DMS114 treated with DMSO at 0.1 percent for 48 hours (cell line): Measurements from ENCODE around the gene NPC2.

Experiments
- DNase-seq: peaks from one replicate; lab custom pipeline; 2025; ENCODE audit not compliant: unreplicated experiment; lab: John Stamatoyannopoulos, UW

NPC2 gene

DNA sequence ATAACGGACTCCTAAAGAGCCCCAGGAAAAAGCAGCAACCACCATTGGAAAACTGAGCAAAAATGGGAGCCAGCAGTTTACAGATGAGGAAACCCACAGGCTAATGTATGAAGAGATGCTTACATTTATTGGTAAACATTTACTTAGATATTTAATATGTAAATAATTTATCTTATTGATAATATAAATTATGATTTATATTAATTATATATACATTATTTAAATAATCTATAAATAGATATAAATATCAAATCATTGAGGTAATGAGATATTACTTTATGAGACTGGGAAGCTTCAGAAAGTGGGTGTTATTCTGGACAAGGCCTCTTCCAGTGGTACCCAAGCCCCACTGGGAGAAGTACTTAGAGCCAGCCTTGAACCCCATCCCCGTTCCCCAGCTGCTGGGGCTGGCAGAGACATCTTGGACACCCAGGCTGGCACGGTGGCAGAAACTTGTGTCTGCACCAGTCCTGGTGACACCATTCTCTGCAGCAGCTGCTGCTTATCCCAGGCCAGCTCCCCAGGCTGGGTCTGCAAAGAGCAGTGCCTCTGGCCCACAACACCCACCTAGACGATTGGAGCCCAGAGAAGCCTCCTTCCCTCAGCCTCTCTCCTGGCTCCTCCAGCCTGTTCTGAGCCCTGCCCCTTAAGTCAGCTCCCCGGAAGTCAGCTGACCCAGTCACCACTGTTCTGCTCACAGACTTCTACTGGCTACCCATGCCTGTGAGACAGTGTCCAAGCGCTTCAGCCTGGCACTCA, 26.4 kb upstream of the NPC2 start:
- no peak for DNase-seq

DNA sequence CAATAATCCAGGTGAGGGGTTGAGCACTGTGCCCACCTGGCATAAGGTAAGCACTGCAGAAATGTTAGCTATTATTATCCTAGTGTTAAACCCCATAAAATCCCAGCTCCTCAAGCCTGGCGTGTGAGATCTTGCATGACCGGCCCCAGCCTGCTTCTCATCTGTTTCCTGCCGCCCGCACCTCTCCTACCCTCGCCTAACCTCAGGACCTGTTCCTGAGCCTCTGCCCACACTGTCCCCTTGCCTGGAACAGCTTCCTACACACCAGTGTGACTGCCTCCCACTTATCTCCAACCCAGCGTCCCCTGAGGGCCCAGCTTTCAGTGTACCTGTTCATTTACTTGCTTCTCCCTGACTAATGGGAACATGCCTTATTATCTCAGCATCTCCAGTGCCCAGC, 25.1 kb upstream of the NPC2 start:
- DNase-seq = no peak

DNA sequence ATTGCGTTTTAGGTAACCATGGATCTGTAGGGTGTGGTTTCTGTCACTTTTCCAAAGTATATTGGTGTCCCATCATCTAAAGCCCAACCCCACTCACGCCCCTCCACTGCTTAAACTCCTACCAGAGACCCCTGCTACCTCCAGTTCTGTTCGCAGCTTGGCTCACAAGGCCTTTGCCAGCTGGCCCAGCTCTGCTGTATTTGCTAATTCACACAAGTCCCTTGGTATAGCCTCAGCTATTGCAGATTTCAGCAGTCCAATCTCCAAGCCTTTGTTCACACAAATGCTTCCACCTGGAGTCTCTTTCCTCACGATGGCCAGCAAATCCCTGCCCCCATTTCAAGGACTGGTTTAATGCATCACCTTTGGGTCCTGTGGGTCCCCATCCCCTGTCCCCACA, 24.6 kb upstream of the NPC2 start:
- no peak for DNase-seq

DNA sequence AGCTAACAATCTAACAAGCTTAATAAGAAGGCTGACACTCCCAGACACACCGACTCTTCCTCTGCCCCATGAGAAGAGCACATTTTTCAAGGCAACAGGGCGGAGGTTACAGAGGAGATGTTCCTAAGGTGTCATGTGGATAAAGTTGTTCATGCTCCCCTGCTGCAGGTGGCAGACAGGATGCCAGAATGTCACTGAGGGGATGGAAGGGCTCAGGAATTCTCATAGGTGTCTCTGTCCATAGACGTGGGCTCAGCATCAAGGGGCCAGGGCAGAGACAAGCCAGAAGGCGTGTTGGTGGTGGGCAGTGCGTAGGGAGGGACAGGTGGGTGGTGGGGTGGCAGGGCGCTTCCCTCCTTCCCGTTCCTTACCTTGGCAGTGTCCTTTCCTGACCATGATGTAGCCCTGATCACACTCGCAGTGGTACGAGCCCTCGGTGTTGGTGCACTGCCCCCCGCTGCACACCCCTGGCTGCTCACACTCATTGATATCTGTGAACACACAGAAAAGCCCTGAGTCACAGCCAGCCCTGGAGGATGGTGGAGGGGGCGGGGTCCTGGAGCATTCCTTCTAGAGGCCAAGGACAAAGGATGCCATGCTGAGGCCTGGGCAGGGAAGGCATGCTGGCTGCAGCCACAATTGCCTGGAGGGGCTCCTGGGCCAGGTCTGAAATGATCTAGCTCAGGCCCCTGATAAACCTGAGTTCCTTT, 23.5 kb upstream of the NPC2 start:
- no peak for DNase-seq

DNA sequence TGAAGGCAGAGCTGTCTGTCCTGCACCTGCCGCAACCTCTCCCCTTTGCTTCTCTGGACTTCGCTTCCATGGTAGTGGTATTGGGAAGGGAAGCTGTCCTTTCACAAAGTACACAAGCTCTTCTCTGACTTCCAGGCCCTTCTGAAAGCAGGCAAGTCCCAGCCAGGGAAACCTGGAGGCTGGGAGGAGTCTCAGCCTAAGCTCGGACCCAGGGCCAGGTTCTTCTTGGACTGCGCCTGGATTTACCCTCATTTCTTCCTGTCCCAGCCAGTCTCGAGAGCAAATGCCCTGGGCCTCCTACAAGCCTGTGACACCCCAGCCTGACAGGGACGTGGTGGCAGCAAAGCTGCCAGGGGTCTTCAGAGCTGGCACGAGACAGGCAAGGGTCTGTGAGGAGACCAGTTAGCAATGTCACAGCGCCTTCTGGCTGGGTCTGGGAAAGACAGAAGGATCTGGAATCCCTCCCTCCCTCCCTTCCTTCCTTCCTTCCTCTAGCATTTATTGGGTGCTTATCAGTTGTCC, 22.8 kb upstream of the NPC2 start:
- no peak for DNase-seq

DNA sequence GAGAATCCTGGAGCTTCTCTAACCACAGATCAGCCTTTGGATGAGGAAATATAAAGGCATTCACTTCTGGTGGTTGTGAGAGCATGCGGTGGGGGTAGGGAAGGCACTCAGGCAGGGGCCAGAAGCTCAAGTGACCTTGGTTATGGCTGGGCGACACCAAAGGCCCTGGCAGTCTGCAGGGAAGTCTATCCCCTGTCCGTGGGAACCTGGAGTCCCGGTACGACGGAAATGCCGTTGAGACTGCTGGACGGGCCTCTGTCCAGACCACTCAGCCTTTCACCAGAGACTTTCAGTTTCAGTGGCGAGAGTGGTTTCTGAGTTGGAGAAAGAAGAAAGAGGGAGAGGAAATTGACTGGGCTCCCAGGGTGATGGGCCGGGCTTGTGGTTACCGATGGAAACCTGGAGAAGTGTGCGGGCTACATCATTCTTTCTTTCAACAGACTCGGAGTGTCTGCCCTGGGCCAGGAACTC, 21.4 kb upstream of the NPC2 start:
- no peak for DNase-seq

DNA sequence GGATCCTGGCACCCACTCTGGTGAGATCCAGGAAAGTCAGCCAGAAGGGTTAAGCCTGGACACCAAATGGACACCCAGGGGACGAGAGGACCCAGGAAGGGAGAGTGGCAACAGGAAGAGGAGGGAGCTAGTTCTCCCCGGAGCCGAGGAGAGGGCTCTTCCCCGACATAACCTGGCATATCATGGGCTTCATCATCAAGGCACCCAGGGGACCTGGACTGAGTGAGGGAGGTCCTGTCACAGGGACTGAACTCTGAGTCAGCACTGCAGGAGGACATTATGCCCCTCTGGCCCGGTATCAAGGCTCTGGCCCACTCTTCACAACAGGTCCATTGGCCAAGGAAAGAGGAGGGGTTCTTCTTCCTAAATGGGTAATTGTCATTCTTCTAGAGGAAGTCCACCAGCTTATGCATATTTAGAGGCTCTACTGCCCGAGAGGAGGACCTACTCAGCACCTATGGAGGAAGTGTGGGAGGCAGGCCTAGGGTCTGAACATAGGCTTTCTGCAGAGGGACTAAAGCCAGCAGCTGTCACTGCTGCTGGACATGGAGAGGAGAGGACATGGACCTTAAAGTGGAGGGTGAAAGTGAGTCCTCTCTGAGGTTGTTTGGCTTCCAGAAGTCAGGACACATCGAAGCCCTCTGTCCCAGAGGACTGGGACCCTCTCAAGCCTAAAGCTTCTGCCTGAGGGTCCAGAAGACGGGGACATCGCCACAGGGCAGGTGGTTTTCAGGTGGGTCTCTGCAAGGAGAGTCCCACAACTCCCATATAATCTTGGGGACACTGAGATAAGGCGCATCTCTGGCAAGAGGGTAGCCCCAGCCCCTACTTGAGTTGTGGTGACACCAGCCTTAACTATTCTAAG, 19.1 kb upstream of the NPC2 start:
- no peak for DNase-seq

DNA sequence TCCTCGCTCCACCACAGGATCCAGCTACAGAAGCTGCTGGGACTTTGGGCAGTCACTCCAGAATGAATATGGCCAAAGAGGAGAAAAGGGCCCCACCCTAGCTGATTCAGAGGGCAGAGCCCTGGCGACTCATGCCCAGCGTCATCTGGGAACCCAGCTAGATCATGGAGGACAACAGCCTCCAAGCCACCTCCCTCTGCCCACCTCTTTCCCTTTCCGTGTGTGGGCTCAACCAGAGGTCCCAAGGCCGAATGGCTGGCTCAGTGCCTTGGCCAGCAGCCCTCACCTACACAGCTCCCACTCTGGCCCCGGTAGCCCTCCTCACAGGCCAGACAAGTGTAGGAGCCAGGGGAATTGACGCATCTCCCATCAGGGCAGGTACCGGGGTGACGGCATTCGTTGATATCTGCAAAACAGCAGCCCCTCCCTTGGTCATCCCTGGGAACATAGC, 17.9 kb upstream of the NPC2 start:
- DNase-seq = no peak

DNA sequence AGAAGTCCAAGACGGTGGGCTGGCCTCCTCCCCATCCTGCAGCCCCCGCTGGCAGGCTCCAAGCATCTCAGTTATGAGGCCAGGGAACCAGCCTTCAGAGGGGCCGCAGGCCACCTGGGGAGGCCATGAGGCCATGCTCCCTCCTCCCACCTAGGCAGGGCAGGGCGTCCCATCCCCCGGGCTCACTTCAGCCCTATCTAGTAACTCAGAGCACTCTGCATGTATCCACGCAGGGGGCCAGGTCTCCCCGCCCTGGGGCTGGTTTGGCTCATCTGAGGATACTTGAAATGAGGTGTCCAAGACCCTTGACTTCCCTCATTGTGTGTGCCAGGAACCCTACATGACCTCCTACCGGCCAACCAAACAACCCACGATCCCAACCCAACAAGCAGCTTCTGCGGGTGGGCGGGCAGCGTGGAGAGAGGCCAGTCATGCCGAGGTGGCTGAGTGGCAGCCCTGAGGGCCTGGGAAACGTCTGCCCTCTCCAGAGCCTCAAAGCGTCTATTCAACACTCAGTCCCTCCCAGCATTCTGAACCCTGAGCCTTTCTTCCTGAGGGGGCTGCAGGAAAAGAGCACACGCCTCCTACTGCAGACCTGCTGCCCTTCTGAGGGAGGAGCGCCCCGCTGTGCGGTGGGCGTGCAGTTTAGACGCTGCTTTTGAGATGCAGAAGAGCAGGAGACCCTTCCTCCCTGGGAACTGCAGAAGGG, 17.3 kb upstream of the NPC2 start:
- DNase-seq = no peak

DNA sequence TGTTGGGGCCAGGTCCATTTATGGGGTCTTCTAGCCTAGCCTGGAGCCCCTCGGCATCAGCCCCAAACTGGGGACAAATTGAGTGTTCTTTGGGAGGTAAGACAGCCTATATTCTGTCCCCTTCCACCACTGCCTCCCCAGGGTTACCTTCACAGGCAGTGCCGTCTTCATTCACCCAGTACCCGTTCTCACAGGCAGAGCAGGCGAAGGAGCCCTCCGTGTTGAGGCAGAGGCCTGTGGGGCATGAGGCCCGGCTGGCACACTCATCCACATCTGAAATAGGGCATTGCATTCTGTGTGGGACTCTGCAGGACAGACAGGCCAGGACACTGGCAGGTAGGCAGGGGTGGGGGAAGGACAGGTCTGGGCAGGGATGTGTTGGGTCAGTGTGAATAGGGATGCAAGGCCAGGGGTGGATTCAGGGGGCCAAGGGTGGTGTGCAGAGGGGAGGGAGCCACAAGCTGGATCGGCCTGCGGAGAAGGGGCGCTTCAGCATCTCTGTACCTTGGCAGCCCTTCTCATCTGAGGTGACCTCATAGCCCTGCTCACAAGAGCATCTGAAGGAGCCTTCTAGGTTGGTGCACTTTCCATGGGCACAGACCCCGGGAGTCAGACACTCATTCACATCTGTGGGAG, 16.6 kb upstream of the NPC2 start:
- no peak for DNase-seq

DNA sequence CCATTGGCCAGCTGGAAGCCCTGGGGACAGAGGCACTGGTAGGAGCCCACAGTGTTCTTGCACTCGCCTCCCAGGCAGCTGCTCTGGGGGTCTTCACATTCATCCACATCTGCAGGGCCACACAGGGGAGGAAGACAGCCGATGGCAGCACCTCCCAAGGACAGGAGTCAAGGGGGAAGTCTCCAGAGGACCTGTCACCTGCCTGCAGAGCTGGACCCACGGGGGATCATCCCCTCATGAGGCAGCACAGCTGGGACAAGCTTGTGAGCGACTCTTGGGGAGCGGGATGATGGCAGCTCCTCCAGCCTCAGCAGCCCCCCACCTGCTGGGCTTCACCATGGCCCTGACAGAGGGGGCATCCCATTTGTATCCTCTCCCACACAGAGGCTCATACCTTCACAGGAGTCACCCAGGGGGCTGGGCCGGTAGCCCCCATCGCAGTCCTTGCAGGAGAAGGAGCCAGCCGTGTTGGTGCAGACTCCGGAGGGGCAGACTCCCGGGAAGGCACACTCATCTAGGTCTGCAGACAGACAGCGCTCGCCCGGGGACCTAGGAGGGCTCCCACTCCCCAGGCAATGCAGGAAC, 15.8 kb upstream of the NPC2 start:
- no peak for DNase-seq

DNA sequence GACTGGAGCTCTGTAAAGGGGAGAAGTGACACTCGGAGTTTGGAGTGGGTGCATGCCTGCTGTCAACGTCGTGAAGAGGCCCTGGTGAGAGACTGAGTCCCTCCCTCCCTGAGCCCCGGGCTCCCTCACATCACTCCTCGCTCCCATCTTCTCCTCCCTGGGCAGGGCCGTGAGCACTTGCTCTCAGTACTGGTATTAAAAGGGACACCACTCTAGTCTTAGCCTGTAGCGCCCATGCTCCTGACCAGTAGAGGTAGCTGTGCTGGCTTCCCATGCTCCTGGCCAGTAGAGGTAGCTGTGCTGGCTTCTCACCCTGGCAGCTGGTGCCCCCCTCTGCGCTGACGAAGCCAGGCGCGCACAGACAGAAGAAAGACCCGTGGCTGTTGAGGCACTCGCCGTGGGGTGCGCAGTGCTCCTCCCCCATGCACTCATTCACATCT, 15.2 kb upstream of the NPC2 start:
- DNase-seq = no peak

DNA sequence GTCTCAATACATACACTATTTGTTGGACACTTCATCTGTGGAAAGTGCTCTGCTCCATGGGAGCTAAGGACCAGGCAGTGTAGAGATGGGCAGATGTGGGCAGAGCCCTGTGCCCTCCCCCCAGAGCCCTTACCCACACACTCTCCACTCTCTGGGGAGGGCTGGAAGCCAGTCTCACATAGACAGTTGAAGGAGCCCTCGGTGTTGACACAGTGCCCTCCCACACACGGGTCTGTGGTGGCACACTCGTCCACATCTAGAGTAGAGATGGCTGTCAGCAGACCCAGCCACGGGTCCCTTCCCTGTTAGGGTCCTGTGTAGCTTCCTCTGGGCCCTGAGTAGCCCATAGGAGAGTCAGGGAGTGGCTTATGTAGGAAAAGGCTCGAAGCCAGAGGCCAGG, 14.7 kb upstream of the NPC2 start:
- DNase-seq = no peak

DNA sequence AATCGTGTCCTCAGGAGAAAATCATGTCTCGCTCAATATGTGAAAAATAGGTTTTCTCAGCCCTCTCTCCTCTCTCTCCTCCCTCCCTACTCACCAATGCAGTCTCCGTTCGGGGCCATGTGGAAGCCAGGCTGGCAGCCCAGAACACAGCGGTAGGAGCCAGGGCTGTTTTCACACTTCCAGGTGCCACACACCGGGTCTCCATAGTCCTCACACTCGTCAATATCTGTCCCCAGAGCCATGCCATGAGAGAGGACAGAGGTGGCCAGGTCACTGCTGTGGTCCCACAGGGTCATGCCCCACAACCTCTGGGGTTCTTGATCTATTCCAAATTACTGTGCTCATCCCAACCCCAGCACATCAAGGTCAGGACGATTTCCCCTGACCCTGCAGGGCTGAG, 14.0 kb upstream of the NPC2 start:
- DNase-seq = no peak

DNA sequence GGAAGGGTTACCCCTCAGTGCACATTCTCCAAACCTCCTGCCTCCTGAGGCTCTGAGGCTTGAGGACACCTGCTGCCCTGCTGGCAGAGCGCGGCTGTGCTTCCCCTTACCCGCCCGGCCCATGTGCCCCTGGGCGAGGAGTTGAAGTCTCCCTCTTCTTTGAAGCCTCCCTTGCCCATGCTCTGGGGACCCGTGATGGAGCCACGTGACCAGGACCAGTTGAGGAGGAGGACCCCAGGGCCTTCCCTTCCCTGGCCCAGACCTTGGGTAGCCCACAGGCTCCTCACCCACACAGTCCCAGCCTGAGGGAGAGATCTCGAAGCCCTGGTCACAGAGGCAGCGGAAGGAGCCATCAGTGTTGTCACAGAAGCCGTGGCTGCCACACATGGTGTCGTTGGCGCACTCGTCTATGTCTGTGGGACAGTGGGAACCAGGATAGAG, 13.3 kb upstream of the NPC2 start:
- no peak for DNase-seq

DNA sequence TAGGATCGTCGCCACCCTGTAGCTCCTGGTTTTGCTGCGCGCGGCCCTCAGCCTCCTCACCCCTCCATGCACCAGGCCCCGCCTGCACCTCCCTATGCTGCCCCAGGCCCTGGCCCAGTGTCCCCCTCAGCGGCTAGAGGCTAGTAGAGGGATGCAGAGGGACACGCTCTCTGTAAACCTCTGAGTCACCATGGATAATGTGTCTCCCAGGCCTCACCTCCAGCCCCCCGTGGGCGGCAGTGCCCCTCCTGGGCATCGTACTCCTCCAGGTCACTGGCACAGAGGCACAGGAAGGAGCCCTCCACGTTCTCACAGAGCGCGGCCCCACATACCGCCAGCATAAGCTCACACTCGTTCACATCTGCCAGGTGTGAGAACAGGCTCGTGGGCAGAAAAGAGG, 12.7 kb upstream of the NPC2 start:
- DNase-seq = no peak

DNA sequence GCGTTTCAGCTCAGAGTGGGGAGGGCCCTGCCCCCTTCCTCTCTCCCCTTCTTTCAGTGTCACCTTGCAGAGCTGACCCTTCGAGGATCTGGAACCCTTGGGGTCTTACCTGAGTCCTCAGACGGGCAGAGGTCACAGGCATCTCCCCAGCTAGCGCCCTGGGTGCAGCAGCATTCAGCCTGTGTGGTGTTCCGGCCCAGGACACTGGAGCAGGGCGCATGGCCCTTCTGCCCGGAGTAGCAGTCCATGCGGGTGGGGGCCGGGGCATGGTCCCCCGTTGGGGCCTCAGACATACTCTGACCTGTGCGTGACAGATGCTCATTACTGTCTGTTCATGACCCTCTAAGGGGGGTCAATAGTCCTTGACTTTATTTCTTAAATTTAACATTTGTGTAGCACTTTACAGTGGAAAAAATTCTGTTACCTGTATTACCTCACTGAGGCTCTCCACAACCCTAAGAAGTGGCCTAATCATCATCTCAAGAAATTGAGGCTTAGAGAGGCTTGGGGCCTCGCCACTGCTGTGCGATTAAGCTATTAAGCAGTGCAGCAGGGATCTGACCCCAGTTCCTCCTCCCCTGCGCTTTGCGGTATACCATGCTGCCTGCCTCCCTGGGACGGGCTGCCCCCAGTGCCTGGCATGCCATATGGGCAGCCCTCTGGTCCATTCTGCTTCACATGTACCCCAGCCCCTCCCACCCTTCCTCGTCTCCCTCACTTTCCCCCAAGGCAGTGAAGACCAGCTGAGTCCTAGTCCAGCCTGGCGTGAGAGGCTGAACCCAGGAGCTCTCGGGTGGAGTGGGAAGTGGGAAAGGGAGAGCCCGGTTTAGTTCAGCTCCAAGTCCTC, 12.0 kb upstream of the NPC2 start:
- no peak for DNase-seq

DNA sequence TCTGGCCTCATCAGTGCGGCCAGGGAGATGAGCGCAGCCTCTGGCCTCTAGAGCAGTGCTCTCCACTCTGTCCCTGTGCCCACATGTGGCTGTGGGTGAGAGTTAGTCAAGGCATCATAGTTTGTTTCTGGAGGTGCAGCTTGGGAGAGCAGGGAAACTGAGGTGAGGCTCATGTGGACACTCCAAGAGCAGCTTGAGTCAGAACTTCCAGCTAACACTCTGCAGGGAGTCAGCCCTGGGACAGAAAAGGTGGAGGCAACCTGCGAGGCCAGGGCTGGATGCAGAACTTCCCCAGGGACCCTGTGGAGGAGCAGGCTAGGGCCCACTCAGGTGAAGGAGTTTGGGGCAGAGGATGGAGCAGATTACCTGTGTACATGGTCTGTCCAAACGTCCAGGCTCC, 11.3 kb upstream of the NPC2 start:
- no peak for DNase-seq

DNA sequence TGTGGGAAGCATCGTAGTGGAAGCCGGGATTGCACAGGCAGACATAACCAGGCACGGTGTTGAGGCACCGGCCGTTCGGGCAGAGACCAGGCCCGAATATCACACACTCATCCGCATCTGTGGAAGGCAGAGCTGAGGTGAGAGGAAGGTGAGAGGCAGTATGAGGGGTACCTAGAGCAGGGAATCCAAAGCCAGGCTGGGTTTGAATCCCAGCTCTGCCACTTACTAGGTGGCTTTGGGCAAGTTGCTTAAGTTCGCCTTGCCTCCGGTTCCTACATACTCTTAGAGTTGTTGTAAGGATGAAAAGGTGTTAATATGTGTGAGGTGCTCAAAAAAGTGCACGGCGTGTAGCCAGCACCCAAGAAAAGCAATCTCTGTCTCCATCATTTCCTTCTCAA, 10.8 kb upstream of the NPC2 start:
- no peak for DNase-seq
